ENCODE data around the gene CENPB.

Gene CENPB

DNA sequence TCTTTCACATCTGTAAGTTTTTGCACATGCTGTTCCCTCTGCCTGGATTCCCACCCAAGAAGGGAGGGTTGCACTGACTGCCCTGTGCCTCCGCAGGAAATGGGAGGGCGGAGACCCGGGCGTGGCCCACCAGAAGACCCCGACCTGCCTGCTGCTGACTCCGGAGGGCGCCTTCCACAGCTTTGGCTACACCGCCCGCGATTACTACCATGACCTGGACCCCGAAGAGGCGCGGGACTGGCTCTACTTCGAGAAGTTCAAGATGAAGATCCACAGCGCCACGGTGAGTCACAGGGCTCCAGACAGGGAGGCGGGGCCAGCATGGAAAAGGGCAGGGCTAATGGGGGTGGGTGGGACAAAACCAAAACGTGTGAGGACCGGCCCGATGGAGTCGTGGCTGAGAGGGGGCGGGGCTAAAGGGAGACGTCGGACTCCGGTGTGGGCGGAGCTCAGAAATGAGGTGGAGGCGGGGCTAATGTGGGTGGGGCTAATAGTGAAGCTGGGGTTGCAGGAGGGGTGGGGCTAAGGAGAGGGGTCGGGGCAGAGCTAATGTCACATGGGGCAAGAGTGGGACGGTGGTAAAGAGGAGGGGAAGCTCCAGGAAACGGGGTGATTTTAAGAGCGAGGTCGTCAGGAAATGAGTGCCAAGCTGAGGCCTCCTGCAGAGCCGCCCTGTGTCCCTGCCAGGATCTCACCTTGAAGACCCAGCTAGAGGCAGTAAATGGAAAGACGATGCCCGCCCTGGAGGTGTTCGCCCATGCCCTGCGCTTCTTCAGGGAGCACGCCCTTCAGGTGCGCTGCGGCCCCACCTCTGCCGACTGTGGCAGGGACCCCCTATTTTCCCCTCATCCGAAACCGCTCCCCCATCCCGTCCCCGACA lies 41.5 kb downstream of the CENPB start:
- DNase-seq, result no peak

DNA sequence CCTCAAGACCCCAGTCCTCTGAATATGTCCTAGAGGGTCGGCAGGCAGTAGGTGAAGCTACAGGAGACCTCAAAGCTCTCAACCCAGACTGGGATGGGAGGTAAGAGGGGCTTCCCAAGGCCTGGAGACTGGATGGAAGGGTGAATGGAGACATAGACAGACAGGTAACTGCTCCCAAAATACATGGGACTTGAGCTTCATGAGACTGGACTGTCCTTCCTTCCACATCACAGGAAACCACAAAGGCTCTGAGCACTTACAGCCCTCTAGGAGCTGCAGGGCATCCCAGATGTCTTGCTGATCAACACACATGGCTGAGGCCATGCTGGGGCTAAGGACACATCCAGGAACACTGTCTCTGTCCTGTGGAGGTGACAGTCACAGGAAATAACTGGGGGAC lies 42.5 kb downstream of the CENPB start:
- no peak for DNase-seq

DNA sequence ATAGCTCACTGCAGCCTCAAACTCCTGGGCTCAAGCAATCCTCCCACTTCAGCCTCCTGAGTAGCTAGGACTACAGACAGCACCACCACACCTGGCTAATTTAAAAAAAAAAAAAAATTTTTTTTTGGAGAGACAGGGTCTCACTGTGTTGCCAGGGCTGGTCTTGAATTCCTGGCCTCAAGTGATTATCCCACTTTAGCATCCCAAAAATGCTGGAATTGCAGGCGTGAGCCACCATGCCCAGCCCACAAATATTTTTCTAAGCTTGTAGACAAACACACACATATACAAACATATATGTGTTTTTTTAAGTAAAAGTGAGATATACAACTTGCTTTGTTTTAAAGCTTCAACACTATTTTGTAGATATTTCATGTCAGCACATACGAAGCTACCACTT lies 43.3 kb downstream of the CENPB start:
- DNase-seq, result no peak

DNA sequence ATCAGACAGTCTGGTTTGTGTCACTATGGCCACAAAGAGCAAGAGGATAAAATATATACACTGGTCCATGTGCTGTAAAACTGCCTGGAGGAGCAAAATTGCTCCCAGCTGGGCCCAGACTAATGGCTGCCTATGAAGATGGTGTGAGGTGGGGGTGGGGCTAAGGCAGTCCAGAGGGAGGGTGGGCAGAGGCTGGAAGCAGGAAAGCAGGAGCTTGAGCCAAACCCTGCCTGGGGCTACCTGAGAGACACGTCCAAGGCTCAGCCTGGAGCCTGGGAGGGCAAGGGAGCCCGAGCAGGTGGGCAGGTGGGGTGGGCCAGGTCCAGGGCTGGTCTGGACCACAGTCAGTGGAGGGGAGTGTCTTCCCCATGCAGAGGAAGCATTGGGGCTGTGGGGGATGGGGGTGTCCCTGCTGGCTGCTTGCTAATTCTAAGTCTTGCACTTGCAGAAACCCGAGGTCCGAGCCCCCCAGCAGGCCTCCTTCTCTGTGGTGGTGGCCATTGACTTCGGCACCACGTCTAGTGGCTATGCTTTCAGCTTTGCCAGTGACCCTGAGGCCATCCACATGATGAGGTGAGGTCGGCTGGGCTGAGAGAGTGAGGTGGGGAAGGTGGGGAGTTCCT lies 44.6 kb downstream of the CENPB start:
- no peak for DNase-seq

GRCh38 chr20:3740615-3741301 lies 45.8 kb downstream of the CENPB start:
- no peak for DNase-seq

DNA sequence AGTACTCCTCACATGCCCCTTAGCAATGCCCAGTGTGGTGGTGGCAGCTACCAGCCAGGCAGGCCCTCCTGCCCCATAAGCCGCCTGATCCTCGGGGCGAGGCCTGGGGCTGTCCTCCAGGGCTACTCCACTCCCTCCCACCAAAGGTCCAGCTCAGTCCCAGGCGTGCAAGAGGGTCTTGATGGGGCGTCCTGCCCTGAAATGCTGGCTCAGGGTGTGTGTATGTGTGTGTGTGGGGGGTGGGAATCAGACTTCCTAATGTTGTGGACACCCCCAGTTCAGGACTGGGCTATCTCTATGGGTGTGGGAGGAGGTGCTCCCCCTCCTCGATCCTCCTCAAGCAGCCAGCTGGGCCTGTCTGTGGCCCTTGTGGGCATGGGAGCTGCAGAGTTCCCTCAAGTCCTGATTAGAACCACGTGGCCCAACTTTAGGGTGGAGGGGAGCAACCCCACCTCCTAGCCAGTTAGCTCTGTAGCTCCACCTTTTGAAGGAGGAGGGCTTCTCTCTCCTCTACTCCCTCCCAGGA lies 46.6 kb downstream of the CENPB start:
- DNase-seq, result no peak

DNA sequence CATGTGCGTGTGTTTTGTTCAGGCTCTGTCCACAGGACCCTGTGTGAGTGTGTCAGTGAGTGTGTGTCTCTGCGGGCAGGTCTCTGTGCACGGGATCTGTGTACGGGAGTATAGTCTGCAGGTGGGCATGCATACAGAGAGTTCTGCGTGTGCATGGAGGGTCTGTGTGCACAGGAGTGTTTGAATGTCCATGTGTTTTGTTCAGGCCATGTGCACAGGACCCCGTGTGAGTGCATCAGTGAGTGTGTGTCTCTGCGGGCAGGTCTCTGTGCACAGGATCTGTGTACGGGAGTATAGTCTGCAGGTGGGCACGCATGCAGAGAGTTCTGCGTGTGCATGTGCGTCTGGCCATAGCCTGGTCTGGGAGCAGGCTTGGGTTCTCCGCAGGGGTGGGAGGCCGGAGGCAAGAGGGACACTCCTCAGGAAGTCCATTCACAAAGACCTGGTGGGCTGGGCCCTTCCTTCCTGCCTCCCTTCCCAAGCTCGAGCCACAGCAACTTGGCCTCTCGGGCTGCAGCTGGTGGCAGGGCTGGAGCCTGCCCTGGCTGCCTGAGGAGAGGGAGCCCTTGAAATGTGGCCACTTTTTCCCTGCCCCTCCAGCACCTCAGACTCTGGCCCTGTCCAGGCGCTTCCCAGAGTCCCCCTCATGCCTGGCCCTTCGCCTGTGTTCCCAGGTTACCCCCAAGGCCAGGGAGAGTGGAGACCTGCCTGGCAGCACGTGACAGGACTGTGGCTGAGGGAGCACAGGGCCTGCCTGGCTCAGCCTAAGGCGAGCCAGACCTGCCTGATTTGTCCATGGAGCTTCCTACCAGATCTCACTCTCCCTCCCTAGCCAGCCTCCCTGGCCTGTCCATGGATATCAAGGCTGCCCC lies 47.2 kb downstream of the CENPB start:
- no peak for DNase-seq

GRCh38 chr20:3738111-3739053 lies 48.2 kb downstream of the CENPB start:
- no peak for DNase-seq

GRCh38 chr20:3735768-3736167 lies 50.8 kb downstream of the CENPB start:
- no peak for DNase-seq

- DNase-seq, result no peak
These were observed 52.3 kb downstream of the CENPB start for GRCh38 chr20:3734111-3734843.
